NCI-H2171 treated with DMSO at 0.1 percent for 48 hours (cell line): ENCODE results near the gene SBSN.
"Not testable (repeated sequence)": the region's sequence is repeated elsewhere in the genome, so short reads cannot be mapped to it uniquely, and the experiment has no call there.

ENCODE experiments used
- DNase-seq: peaks from one replicate; lab custom pipeline; 2025; lab: John Stamatoyannopoulos, UW

The SBSN gene

GRCh38 chr19:35508129-35508528 lies 20.0 kb downstream of the SBSN start:
- DNase-seq: no peak

- DNase-seq: no peak
Observed at GRCh38 chr19:35507561-35507960, 20.6 kb downstream of the SBSN start.

GRCh38 chr19:35506011-35506410 lies 22.1 kb downstream of the SBSN start:
- DNase-seq: no peak

- DNase-seq: no peak
Observed at GRCh38 chr19:35502751-35503150, 25.4 kb downstream of the SBSN start.

- DNase-seq: no peak
Observed at GRCh38 chr19:35501684-35502083, 26.4 kb downstream of the SBSN start.

- DNase-seq: no peak
Observed at GRCh38 chr19:35500611-35501010, 27.5 kb downstream of the SBSN start.

- no peak for DNase-seq
Observed at GRCh38 chr19:35498984-35499527, 29.1 kb downstream of the SBSN start.

GRCh38 chr19:35498220-35498619 lies 29.9 kb downstream of the SBSN start:
- DNase-seq: no peak

- no peak for DNase-seq
Observed at GRCh38 chr19:35497406-35497805, 30.7 kb downstream of the SBSN start.

GRCh38 chr19:35495107-35496064 lies 32.7 kb downstream of the SBSN start:
- peak; percentile 57 for DNase-seq

- DNase-seq: no peak
Observed at GRCh38 chr19:35493971-35494370, 34.1 kb downstream of the SBSN start.

GRCh38 chr19:35491836-35492360 lies 36.2 kb downstream of the SBSN start:
- DNase-seq: no peak

GRCh38 chr19:35490364-35490763 lies 37.7 kb downstream of the SBSN start, which contains the start of gene KRTDAP:
Gene KRTDAP, minus strand, starts transcription at chr19:35490464. Its CDS starts 22 bp downstream, at chr19:35490442.
- no peak for DNase-seq

- DNase-seq: no peak
Observed at GRCh38 chr19:35488677-35489076, 39.4 kb downstream of the SBSN start.

GRCh38 chr19:35487656-35488182 lies 40.4 kb downstream of the SBSN start:
- DNase-seq: no peak

GRCh38 chr19:35486268-35486708 lies 41.8 kb downstream of the SBSN start:
- DNase-seq: no peak

GRCh38 chr19:35484252-35485036 lies 43.7 kb downstream of the SBSN start:
- DNase-seq: peak; percentile 43

- no peak for DNase-seq
Observed at GRCh38 chr19:35483089-35483488, 45.0 kb downstream of the SBSN start.

- peak; percentile 3 for DNase-seq
Observed at GRCh38 chr19:35478794-35479677, 49.1 kb downstream of the SBSN start.

GRCh38 chr19:35476149-35476548 lies 52.0 kb downstream of the SBSN start:
- DNase-seq: no peak

GRCh38 chr19:35474594-35474993 lies 53.5 kb downstream of the SBSN start:
- DNase-seq: not testable (repeated sequence)
